C4-2B (cell line): Measurements from ENCODE around the gene CNTNAP5.

Experiments
- CTCF ChIP-seq: fragments of 450-650 bp; conservative IDR thresholded peaks from 2 replicates; pipeline ENCODE4 v1.5.1; 2017; ENCODE audit warnings: mild to moderate bottlenecking
- ZFX ChIP-seq: fragments of 450-650 bp; IDR thresholded peaks from 2 replicates; pipeline ENCODE4 v1.6.1; 2017

GRCh38 chr2:124666976-124667375, 641.9 kb downstream of the CNTNAP5 start:
- TF ChIP-seq CTCF (no peak), ZFX (no peak)
